Testis (tissue), 2 donors: ENCODE data around the gene TMPO.

Experiments
- POLR2A ChIP-seq: fragments of 450-650 bp; IDR thresholded peaks from one replicate; pipeline ENCODE4 v1.6.1; 2017; ENCODE audit warnings: antibody characterized with exemption, mild to moderate bottlenecking, moderate library complexity
- TF ChIP-seq, protein P1 (sequence below), 3 experiments: fragments of 450-650 bp in 2 of 3; fragments of 200-600 bp in 1 of 3; sonication (generic) in 1 of 3; IDR thresholded peaks; one replicate each; pipeline ENCODE4 v1.5.1; 2016 to 2019; ENCODE audit warnings: antibody characterized with exemption in 3 of 3, mild to moderate bottlenecking in 2 of 3, moderate library complexity in 1 of 3

DNA sequence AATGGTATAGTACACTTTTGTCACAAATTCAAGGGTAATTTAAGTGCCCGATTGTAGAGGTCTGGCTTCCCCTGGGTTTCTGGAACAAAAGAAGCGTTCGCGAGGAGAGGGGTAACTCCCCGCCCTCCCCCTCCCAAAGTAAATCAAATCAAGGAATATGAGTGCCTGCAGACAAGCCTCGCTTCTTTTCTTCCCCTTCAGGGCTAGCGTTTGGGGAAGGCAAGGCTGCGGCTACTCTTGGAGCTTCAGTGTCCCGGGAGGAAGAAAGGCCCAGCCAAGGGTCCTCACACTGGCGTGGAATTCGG is 456 bp upstream of the TMPO start:
- TF ChIP-seq, protein P1, sequence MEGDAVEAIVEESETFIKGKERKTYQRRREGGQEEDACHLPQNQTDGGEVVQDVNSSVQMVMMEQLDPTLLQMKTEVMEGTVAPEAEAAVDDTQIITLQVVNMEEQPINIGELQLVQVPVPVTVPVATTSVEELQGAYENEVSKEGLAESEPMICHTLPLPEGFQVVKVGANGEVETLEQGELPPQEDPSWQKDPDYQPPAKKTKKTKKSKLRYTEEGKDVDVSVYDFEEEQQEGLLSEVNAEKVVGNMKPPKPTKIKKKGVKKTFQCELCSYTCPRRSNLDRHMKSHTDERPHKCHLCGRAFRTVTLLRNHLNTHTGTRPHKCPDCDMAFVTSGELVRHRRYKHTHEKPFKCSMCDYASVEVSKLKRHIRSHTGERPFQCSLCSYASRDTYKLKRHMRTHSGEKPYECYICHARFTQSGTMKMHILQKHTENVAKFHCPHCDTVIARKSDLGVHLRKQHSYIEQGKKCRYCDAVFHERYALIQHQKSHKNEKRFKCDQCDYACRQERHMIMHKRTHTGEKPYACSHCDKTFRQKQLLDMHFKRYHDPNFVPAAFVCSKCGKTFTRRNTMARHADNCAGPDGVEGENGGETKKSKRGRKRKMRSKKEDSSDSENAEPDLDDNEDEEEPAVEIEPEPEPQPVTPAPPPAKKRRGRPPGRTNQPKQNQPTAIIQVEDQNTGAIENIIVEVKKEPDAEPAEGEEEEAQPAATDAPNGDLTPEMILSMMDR (IDR thresholded peaks at IDR 0.05), result no peak
- no peak for TF ChIP-seq POLR2A
